WTC11 (cell line): ENCODE results near the gene IMPDH1. TPM values are rescaled to one million over a fixed set of nuclear protein-coding genes. Genes with fewer than 3 reads are reported as not detected.

ENCODE experiments used
- ATAC-seq: fragments of 200-7000 bp; cut with Tn5 transposase; 2 replicates; pipeline ENCODE4 v1.10.0; 2021; ENCODE audit warnings: mild to moderate bottlenecking, moderate library complexity
- CTCF ChIA-PET: fragments of 300-600 bp; sonication (Branson Sonifier 250); formaldehyde crosslinking; loops from one replicate; lab custom pipeline; 2021; ENCODE audit warnings: antibody characterized with exemption; lab: Charles Lee
- POLR2A ChIA-PET: fragments of 350-600 bp; sonication (Branson Sonifier 250); formaldehyde crosslinking; loops from one replicate; lab custom pipeline; 2021; ENCODE audit warnings: antibody characterized with exemption; lab: Charles Lee
- DNase-seq: peaks from one replicate; pipeline ENCODE4 v3.0.0; 2021; ENCODE audit warnings: low spot score
- H3K27ac Mint-ChIP-seq: 2 replicates; pipeline ENCODE4 v1.8.0; 2021; ENCODE audit warnings: mixed read lengths
- H3K27me3 Mint-ChIP-seq: 2 replicates; pipeline ENCODE4 v1.8.0; 2021; ENCODE audit warnings: low read depth, mild to moderate bottlenecking, moderate library complexity, mixed read lengths
- H3K36me3 Mint-ChIP-seq: 2 replicates; pipeline ENCODE4 v1.8.0; 2021; ENCODE audit warnings: mixed read lengths
- H3K4me1 Mint-ChIP-seq: 2 replicates; pipeline ENCODE4 v1.8.0; 2022; ENCODE audit warnings: mixed read lengths
- H3K4me3 Mint-ChIP-seq: 2 replicates; pipeline ENCODE4 v1.8.0; 2021; ENCODE audit warnings: mild to moderate bottlenecking, moderate library complexity, mixed read lengths
- H3K9me3 Mint-ChIP-seq: 2 replicates; pipeline ENCODE4 v1.8.0; 2021; ENCODE audit warnings: mixed read lengths
- AR ChIP-seq: fragments of 250-450 bp; sonication (Bioruptor Pico); IDR thresholded peaks from 2 replicates; pipeline ENCODE4 v1.9.0; 2021; ENCODE audit warnings: mild to moderate bottlenecking
- ATF1 ChIP-seq: sonication (generic); formaldehyde crosslinking; IDR thresholded peaks from 2 replicates; pipeline ENCODE4 v1.8.1; 2023; ENCODE audit warnings: mild to moderate bottlenecking, moderate library complexity, missing genetic modification reagents
- ATF3 ChIP-seq: sonication (generic); formaldehyde crosslinking; conservative IDR thresholded peaks from 2 replicates; pipeline ENCODE4 v1.8.1; 2022; ENCODE audit warnings: mild to moderate bottlenecking, missing genetic modification reagents
- CREB1 ChIP-seq: sonication (generic); formaldehyde crosslinking; IDR thresholded peaks from 2 replicates; pipeline ENCODE4 v1.8.0; 2023; ENCODE audit warnings: mild to moderate bottlenecking, missing genetic modification reagents
- CREM ChIP-seq: sonication (generic); formaldehyde crosslinking; IDR thresholded peaks from 2 replicates; pipeline ENCODE4 v1.8.1; 2022; ENCODE audit warnings: mild to moderate bottlenecking, missing genetic modification reagents, moderate library complexity
- E2F1 ChIP-seq: sonication (generic); formaldehyde crosslinking; IDR thresholded peaks from 2 replicates; pipeline ENCODE4 v1.8.0; 2022; ENCODE audit warnings: mild to moderate bottlenecking, missing genetic modification reagents
- ELF4 ChIP-seq: sonication (generic); formaldehyde crosslinking; IDR thresholded peaks from 2 replicates; pipeline ENCODE4 v1.8.1; 2022; ENCODE audit warnings: low read depth, mild to moderate bottlenecking, moderate library complexity, missing genetic modification reagents
- GRHL2 ChIP-seq: fragments of 250-450 bp; sonication (Bioruptor Pico); IDR thresholded peaks from 2 replicates; pipeline ENCODE4 v1.8.0; 2022; ENCODE audit warnings: mild to moderate bottlenecking, moderate library complexity; ENCODE audit not compliant: insufficient replicate concordance, severe bottlenecking
- MAX ChIP-seq: sonication (generic); formaldehyde crosslinking; IDR thresholded peaks from 2 replicates; pipeline ENCODE4 v1.8.0; 2022; ENCODE audit warnings: mild to moderate bottlenecking, missing genetic modification reagents
- NR1H2 ChIP-seq: sonication (generic); formaldehyde crosslinking; IDR thresholded peaks from 2 replicates; pipeline ENCODE4 v1.9.0; 2021; ENCODE audit warnings: mild to moderate bottlenecking, moderate library complexity, missing genetic modification reagents
- RELA ChIP-seq: sonication (generic); formaldehyde crosslinking; IDR thresholded peaks from 2 replicates; pipeline ENCODE4 v1.8.1; 2022; ENCODE audit warnings: missing genetic modification reagents, mild to moderate bottlenecking, borderline replicate concordance
- RORB ChIP-seq: fragments of 250-450 bp; sonication (Bioruptor Pico); IDR thresholded peaks from 2 replicates; pipeline ENCODE4 v1.9.0; 2021; ENCODE audit warnings: mild to moderate bottlenecking
- SMAD3 ChIP-seq: sonication (generic); formaldehyde crosslinking; IDR thresholded peaks from 2 replicates; pipeline ENCODE4 v1.8.0; 2022; ENCODE audit warnings: missing genetic modification reagents, mild to moderate bottlenecking, borderline replicate concordance
- TCF7 ChIP-seq: sonication (generic); formaldehyde crosslinking; IDR thresholded peaks from 2 replicates; pipeline ENCODE4 v1.8.0; 2022; ENCODE audit warnings: mild to moderate bottlenecking, low read depth, missing genetic modification reagents, moderate library complexity
- TP53 ChIP-seq: sonication (generic); formaldehyde crosslinking; IDR thresholded peaks from 2 replicates; pipeline ENCODE4 v1.8.1; 2023; ENCODE audit warnings: mild to moderate bottlenecking, missing genetic modification reagents
- ZNF121 ChIP-seq: sonication (generic); formaldehyde crosslinking; IDR thresholded peaks from 2 replicates; pipeline ENCODE4 v1.8.0; 2023; ENCODE audit warnings: missing genetic modification reagents
- ZNF416 ChIP-seq: fragments of 250-450 bp; sonication (Bioruptor Pico); IDR thresholded peaks from 2 replicates; pipeline ENCODE4 v1.9.0; 2021; ENCODE audit warnings: mild to moderate bottlenecking, inconsistent platforms
- ZNF425 ChIP-seq: fragments of 250-450 bp; sonication (Bioruptor Pico); conservative IDR thresholded peaks from 2 replicates; pipeline ENCODE4 v1.9.0; 2021; ENCODE audit warnings: mild to moderate bottlenecking
- ZNF532 ChIP-seq: fragments of 250-450 bp; sonication (Bioruptor Pico); IDR thresholded peaks from 2 replicates; pipeline ENCODE4 v1.9.0; 2021; ENCODE audit warnings: mild to moderate bottlenecking, borderline replicate concordance
- ZSCAN18 ChIP-seq: fragments of 250-450 bp; sonication (Bioruptor Pico); IDR thresholded peaks from 2 replicates; pipeline ENCODE4 v2.1.2; 2022; ENCODE audit warnings: mild to moderate bottlenecking, moderate library complexity
- total RNA-seq: library from RNA; stranded (reverse); gene quantifications from 3 replicates; pipeline ENCODE4 v1.2.3, GENCODE V29; 2021

IMPDH1 gene
- total RNA-seq, 1 experiment from 2014 or later = 54.2 TPM

- Mint-ChIP-seq H3K36me3 (no peaks in the 10 kb centered on the region), H3K27me3 (peaks cover 21% of the 10 kb centered on the region), H3K27ac (0 out of 2 replicates have a peak overlapping the region, but pooled peaks have one; percentile 53), H3K9me3 (peaks cover 5% of the 10 kb centered on the region), H3K4me3 (no peak overlapping the region)
- ATAC-seq = no peak
- CTCF ChIA-PET = interaction anchor here (1.1 to 6.7 kb wide), 5 partner anchors 9 to 81 kb away, joined by 3 to 125 read pairs (median 7); partner anchors contain the start of gene PRRT4
- TF ChIP-seq NR1H2 (CRISPR knock-in tag) (no peak), CREB1 (no peak), ZNF121 (CRISPR knock-in tag) (no peak), TCF7 (CRISPR knock-in tag) (no peak), SMAD3 (no peak), TP53 (no peak), ATF1 (CRISPR knock-in tag) (no peak), RELA (CRISPR knock-in tag) (no peak), GRHL2 (CRISPR knock-in tag) (no peak), ATF3 (CRISPR knock-in tag) (no peak), ZSCAN18 (CRISPR knock-in tag) (no peak), CREM (no peak), ELF4 (CRISPR knock-in tag) (no peak), ZNF425 (CRISPR knock-in tag) (no peak), AR (CRISPR knock-in tag) (no peak), RORB (CRISPR knock-in tag) (no peak), ZNF416 (no peak), ZNF532 (no peak), E2F1 (CRISPR knock-in tag) (no peak), MAX (CRISPR knock-in tag) (no peak)
- TF ChIP-seq, all 79 proteins: peak for 0
- DNase-seq = no peak
- H3K4me1 Mint-ChIP-seq = peaks cover 12% of the 10 kb centered on the region
- POLR2A ChIA-PET = no interaction called here
Measured at GRCh38 chr7:128378637-128379036, 31.1 kb downstream of the IMPDH1 start.
